GM03348 (cell line): ENCODE data around the gene MAP3K7.

ENCODE experiments used
- DNase-seq: peaks from one replicate; pipeline ENCODE4 v3.0.0; 2012; ENCODE audit warnings: low spot score

The MAP3K7 gene

GRCh38 chr6:90586836-90587638 is at the start of gene MAP3K7:
MAP3K7 (minus strand) TSS chr6:90587072; CDS start chr6:90586883, 189 bp downstream.
- DNase-seq: peak; percentile 91

- DNase-seq: no peak
Measured at GRCh38 chr6:90631046-90631445, 44.2 kb upstream of the MAP3K7 start.

- no peak for DNase-seq
Measured at GRCh38 chr6:90621581-90621980, 34.7 kb upstream of the MAP3K7 start.

DNA sequence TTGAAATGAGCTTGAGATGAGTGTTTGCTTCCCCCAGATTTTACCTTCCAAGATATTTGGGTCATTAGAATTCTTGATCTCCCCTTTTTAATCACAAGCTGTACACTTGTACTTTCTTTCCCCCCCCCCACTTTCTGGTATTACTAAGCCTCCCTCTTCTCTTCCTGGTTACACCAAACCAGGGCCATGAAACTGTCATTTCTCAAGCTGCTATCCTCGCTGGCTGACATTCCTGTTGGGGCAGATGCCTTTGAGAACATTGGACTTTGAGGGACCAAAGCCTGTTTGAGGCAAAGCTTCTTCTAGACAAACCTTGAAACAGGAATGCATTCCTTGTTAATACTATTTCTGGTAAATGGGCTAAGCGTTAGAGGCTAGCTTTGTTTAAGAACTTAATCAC is 32.3 kb upstream of the MAP3K7 start:
- no peak for DNase-seq

DNA sequence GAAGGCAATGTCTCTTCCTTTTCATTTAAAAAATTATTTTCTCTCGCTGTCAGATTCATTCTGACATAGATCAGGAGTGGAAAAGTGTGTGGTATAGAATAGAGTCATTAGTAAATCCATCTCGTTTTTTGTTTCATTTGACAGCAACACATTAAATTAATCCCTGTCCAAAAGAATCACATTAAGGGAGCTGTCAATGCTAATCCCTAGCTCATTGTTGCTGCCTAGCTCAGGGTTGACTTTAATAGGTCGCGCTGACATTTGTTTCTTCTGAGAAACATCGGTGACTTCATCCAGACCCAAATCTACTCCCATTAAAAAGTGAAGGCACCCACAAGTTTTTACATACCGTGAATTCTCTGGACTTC is 25.4 kb upstream of the MAP3K7 start:
- no peak for DNase-seq

DNA sequence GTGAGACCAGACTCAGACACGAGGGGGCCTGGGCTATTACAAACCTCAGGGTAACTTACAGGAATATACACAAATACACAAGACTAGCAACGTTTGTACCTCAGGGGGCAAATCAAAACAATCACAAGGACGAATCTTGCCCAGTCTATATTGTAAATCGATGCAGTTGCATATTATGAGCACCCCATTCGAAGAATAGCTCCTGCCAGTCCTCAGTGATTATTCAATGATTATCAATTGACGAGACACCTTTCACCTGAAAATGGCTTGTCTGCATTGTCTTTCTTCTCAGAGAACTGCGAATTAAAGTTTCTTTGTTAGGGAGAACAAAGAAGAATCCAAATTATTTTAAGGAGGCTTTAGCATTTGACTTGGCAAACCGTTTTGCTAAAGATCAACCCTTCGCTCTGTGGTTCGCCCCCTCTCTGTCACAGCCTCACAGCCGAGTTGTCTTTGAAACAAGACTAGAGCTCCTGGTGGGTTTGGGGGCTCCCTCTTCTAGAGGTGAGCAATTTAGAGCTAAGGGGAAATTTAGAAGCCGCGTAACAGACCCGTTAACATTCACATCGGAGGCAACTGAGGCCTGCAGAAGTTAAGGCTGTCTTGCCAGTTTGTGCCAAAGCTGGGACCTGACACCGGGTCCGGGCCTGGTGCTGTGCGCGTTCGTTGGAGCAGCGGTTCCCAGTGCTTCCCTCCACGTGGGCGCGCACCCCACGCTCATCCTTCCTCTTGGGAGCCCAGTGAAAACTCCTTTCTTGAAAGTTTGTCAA is 24.9 kb upstream of the MAP3K7 start:
- no peak for DNase-seq

- peak; percentile 64 for DNase-seq
Measured at GRCh38 chr6:90610751-90611542, 24.1 kb upstream of the MAP3K7 start.

- DNase-seq: peak; percentile 8
Measured at GRCh38 chr6:90610301-90610750, 23.5 kb upstream of the MAP3K7 start.

DNA sequence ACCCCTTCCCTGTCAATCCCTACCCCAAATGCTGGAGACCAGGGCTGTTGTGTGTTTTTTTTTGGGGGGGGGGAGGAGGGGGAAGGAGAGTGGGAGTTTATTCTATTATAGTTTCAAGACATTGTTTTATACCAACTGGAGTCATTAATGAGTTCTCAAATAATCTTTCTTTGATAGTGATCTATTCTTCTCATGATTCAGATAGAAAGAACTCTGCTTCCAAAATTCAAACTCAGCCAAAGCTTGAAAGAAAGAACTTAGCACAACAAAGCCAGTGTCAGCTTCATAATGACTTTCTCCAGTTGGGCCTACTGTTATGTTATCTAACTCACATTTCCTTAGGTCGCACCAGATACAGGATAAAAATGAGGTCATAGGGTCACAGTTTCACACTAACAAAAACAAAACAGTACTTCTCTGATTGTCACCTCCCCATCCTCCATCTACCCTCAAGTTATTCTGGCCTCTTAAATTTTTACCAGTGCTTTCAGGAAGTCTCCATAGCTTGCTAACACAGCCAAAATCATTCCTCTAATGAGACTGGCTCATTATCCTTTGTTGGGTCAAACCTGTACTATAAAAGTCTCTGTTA is 19.0 kb upstream of the MAP3K7 start:
- no peak for DNase-seq

- no peak for DNase-seq
Measured at GRCh38 chr6:90604546-90604945, 17.7 kb upstream of the MAP3K7 start.

DNA sequence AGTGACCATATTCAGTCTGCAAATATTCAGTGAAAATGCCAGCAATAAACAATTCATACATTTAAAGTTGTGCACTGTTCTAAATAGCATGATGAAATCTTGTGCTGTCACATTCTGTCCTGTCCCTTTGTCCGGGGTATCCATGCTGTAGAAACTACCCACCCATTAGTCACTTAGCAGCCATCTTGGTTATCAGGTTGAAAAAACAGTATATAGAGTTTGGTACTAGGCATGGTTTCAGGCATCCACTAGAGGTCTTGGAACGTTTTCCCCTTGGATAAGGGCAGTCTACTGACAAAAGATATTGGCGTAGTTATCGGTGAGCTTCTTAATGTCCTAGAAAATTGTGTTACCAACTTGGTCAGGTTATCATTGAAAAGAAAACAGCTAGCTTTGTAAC is 12.3 kb upstream of the MAP3K7 start:
- DNase-seq: no peak

GRCh38 chr6:90598192-90598951 is 11.5 kb upstream of the MAP3K7 start:
- no peak for DNase-seq

DNA sequence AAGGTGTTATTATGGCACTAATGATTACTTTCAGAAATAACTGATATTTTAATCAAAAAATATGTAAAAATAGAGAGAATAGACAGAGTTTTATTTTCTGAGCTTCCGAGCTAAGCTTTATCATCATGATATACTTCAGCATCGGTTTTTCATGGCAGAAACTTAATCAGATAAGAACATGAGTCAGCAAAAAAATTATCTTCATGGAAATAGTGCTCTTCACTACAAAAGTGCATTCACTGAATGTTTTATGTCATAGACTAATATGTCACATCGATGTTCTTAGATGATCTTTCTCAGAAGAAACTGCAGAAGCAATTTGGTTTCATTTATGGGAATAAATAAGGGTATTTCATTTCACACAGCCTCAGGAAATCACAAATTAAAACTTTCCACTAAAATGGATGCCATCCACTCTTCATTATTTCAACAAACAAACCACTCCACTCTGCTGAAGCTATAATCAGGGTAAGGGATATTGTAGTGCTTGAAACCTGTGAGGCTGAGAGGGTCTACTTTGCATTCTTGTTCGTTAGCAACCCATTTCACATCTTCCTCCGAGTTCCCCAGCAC is 10.2 kb upstream of the MAP3K7 start:
- no peak for DNase-seq

DNA sequence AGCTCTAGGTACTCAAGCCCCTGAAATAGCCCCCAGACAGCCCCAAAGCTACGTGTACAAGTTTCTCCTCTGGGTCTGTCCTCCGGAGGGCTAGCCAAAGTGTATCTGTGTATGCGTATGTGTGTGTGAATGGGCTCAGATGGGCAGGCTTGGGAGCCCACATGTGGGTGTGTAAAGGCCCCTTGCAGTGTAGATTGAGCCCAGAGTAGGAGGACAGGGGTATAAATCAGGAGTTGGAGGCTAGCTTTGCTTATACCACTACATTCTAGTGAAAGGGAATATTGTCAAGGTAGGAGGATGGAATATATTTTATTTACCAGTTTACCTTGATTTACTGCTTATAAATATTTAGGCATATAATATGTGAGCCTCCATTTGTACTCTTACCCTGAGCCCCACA is 9.0 kb upstream of the MAP3K7 start:
- no peak for DNase-seq

DNA sequence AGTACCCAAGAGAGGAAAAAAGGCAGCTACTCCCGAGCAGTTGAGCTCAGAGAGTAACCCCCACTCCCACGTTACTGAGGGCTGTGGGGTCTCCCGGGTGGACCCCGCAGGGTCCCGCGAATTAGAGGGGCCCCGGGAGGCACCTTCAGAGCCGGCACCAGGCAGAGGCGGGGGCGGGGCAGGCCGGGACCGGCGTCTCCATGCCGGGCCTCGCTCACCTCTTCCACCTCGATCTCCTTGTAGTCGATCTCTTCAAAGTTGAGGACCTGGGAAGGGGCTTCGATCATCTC is 381 bp downstream of the MAP3K7 start:
- DNase-seq: peak; percentile 39

- peak; percentile 11 for DNase-seq
Measured at GRCh38 chr6:90584636-90585255, 2.1 kb downstream of the MAP3K7 start.

GRCh38 chr6:90583836-90584481 is 2.9 kb downstream of the MAP3K7 start:
- DNase-seq: no peak

DNA sequence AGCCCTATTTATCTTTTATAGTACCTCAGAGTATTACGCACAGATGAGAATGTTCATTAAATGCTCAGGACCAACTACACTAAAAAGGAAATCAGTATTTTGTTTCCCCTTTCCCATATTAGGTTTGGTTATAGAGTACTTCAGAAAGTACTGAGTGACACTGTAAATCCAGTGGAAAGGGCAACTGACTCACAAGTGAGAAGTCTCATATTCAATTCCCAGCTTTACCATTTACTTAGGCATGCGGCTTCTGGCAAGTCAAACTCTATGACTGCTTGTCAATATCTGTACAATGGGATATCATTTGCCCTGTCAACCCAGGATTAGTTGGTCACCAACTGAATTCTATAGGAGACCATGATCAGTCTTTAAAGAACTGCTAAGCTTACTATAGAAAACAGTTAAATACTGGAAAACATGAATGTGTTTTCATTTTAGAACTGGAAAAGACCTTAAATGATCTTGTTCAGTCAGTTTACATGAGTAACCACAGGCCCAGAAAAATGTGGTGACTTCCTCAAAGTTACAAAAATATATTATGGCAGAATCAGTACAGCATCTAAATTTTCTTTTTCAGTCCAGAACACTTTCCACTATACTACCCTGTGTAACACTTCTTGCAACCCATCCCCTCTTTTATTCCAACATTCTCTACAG is 3.6 kb downstream of the MAP3K7 start:
- DNase-seq: no peak

DNA sequence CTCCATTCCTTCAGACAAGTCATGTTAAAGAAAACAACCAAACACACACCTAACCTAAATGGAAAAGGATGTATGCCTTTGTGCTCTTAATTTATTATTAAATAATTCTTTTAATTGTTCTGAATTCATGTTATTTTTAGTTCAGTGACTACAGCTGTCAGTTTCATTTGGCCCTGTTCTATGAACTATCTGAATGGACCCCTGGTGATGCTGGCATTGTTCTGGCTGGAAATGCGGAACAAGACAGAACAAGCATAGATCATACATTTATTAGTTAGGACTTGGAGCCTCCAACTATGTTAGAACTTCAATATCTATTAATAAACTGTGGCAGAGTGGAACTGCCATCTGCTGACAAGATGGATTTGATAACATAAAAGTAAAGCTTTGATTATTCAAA is 5.7 kb downstream of the MAP3K7 start:
- no peak for DNase-seq
